H1 (cell line): ENCODE measurements around the gene ZNF652. TPM values are rescaled to one million over a fixed set of nuclear protein-coding genes. Genes with fewer than 3 reads are reported as not detected.

Experiments
- CTCF ChIA-PET: fragments of 300-600 bp; sonication (Branson Sonifier 250); formaldehyde crosslinking; loops from one replicate; lab custom pipeline; 2021; ENCODE audit not compliant: partially characterized antibody; lab: Charles Lee
- POLR2A ChIA-PET: fragments of 300-600 bp; sonication (Branson Sonifier 250); formaldehyde crosslinking; loops from one replicate; lab custom pipeline; 2021; ENCODE audit warnings: inconsistent platforms; ENCODE audit not compliant: partially characterized antibody; lab: Charles Lee
- DNase-seq, 2 experiments: peaks; one replicate each; pipeline versions ENCODE4 v3.0.0 to v3.0.0-alpha.2; 2010 to 2022; ENCODE audit warnings: low spot score in 2 of 2, low read depth in 1 of 2, mixed read lengths in 1 of 2
- FAIRE-seq: peaks from 2 replicates; lab custom pipeline; 2011; peaks lifted over from hg19 to GRCh38; lab: Jason Lieb, UNC
- H2AFZ ChIP-seq: 2 replicates; pipeline ENCODE4 v1.8.1; 2012; ENCODE audit warnings: low read length, inconsistent platforms
- H2AK5ac ChIP-seq: 2 replicates; pipeline ENCODE4 v1.6.1; 2013; ENCODE audit warnings: low read depth, low read length
- H2BK120ac ChIP-seq: replicated peaks from 2 replicates; pipeline ENCODE3; 2013; ENCODE audit warnings: low read depth, low read length, inconsistent platforms
- H2BK12ac ChIP-seq: 2 replicates; pipeline ENCODE4 v1.6.1; 2013; ENCODE audit warnings: low read depth, low read length
- H2BK15ac ChIP-seq: 2 replicates; pipeline ENCODE4 v1.6.1; 2013; ENCODE audit warnings: low read length
- H2BK20ac ChIP-seq: 2 replicates; pipeline ENCODE4 v1.6.1; 2013; ENCODE audit warnings: low read length
- H2BK5ac ChIP-seq: 2 replicates; pipeline ENCODE4 v1.6.1; 2013; ENCODE audit warnings: low read depth, low read length
- H3K14ac ChIP-seq: 2 replicates; pipeline ENCODE4 v1.6.1; 2013; ENCODE audit warnings: inconsistent platforms; ENCODE audit not compliant: insufficient read length
- H3K18ac ChIP-seq: 2 replicates; pipeline ENCODE4 v1.6.1; 2013; ENCODE audit warnings: low read length; ENCODE audit errors: extremely low read depth
- H3K23ac ChIP-seq: 2 replicates; pipeline ENCODE4 v1.6.1; 2013; ENCODE audit warnings: inconsistent platforms; ENCODE audit not compliant: insufficient read length
- H3K23me2 ChIP-seq: 2 replicates; pipeline ENCODE4 v1.6.1; 2013; ENCODE audit warnings: low read depth, low read length
- H3K27ac ChIP-seq: 2 replicates; pipeline ENCODE4 v1.6.1; 2011; ENCODE audit warnings: low read depth, low read length, inconsistent platforms
- H3K27me3 ChIP-seq, 4 experiments: replicated peaks in 1 of 4; 1 replicate in 1 of 4; 2 replicates in 3 of 4; pipeline versions ENCODE4 v1.6.1 to v1.8.1; 2011 to 2013; ENCODE audit warnings: low read length in 3 of 4, mild to moderate bottlenecking in 3 of 4, inconsistent platforms in 2 of 4, mixed read lengths in 2 of 4, moderate library complexity in 1 of 4; ENCODE audit not compliant: control insufficient read depth in 3 of 4, insufficient read depth in 3 of 4; ENCODE audit errors: extremely low read depth in 1 of 4
- H3K36me3 ChIP-seq, 4 experiments: 2 replicates each; pipeline versions ENCODE4 v1.6.1 to v1.8.1; 2011 to 2013; ENCODE audit warnings: mild to moderate bottlenecking in 4 of 4, low read length in 3 of 4, moderate library complexity in 2 of 4, control low read depth in 1 of 4, inconsistent platforms in 1 of 4; ENCODE audit not compliant: insufficient read depth in 4 of 4, control insufficient read depth in 2 of 4
- H3K4ac ChIP-seq: replicated peaks from 2 replicates; pipeline ENCODE3; 2013; ENCODE audit warnings: low read length, low read depth, mixed read lengths, inconsistent platforms; ENCODE audit not compliant: insufficient read length
- H3K4me1 ChIP-seq, 4 experiments: replicated peaks in 1 of 4; 1 replicate in 1 of 4; 2 replicates in 3 of 4; pipeline versions ENCODE4 v1.6.1 to v1.8.1; 2011 to 2013; ENCODE audit warnings: low read length in 3 of 4, inconsistent platforms in 2 of 4, mixed read lengths in 1 of 4; ENCODE audit not compliant: insufficient read depth in 4 of 4, control insufficient read depth in 3 of 4
- H3K4me2 ChIP-seq, 2 experiments: 2 replicates each; pipeline versions ENCODE4 v1.6.1 to v1.8.1; 2011 to 2013; ENCODE audit warnings: low read depth in 2 of 2, low read length in 2 of 2, control low read depth in 1 of 2, inconsistent platforms in 1 of 2, mild to moderate bottlenecking in 1 of 2; ENCODE audit not compliant: insufficient read depth in 1 of 2
- H3K4me3 ChIP-seq, 4 experiments: fragments of 200-600, 300-600 bp in 1 of 4; sonication (generic), shearing (Covaris generic), sonication (Bioruptor Twin) in 1 of 4; 2 replicates each; pipeline versions ENCODE4 v1.5.1 to v1.8.1; 2011 to 2016; ENCODE audit warnings: low read length in 4 of 4, low read depth in 3 of 4, control low read depth in 2 of 4, inconsistent platforms in 2 of 4, mild to moderate bottlenecking in 2 of 4, mixed read lengths in 1 of 4, moderate library complexity in 1 of 4; ENCODE audit not compliant: insufficient read depth in 2 of 4; ENCODE audit errors: extremely low read depth in 1 of 4
- H3K56ac ChIP-seq: replicated peaks from 2 replicates; pipeline ENCODE3; 2013; ENCODE audit warnings: low read depth, mild to moderate bottlenecking, mixed read lengths, low read length, inconsistent platforms; ENCODE audit not compliant: insufficient read length
- H3K79me1 ChIP-seq: 2 replicates; pipeline ENCODE4 v1.6.1; 2013; ENCODE audit warnings: low read depth, low read length, control low read depth
- H3K79me2 ChIP-seq, 2 experiments: 2 replicates each; pipeline versions ENCODE4 v1.6.1 to v1.8.1; 2012 to 2013; ENCODE audit warnings: low read length in 2 of 2, mild to moderate bottlenecking in 2 of 2, inconsistent platforms in 1 of 2; ENCODE audit not compliant: insufficient read depth in 2 of 2, control insufficient read depth in 1 of 2
- H3K9ac ChIP-seq, 4 experiments: replicated peaks in 1 of 4; 1 replicate in 1 of 4; 2 replicates in 3 of 4; pipeline versions ENCODE4 v1.6.1 to v1.8.1; 2011 to 2013; ENCODE audit warnings: low read depth in 3 of 4, low read length in 3 of 4, control low read depth in 2 of 4, mild to moderate bottlenecking in 2 of 4, moderate library complexity in 2 of 4, inconsistent platforms in 1 of 4; ENCODE audit errors: extremely low read depth in 1 of 4
- H3K9me3 ChIP-seq, 2 experiments: 2 replicates each; pipeline versions ENCODE4 v1.6.1 to v1.8.1; 2012 to 2013; ENCODE audit warnings: mild to moderate bottlenecking in 2 of 2, moderate library complexity in 2 of 2, control low read depth in 1 of 2, inconsistent platforms in 1 of 2, low read depth in 1 of 2, low read length in 1 of 2, mixed read lengths in 1 of 2; ENCODE audit not compliant: insufficient read depth in 2 of 2
- H4K20me1 ChIP-seq, 2 experiments: replicated peaks in 1 of 2; 2 replicates each; pipeline versions ENCODE3 to v1.8.1; 2011 to 2013; ENCODE audit warnings: inconsistent platforms in 2 of 2, low read length in 2 of 2, mild to moderate bottlenecking in 1 of 2; ENCODE audit not compliant: insufficient read depth in 2 of 2, control insufficient read depth in 1 of 2
- H4K5ac ChIP-seq: 2 replicates; pipeline ENCODE4 v1.6.1; 2013; ENCODE audit warnings: low read length, low read depth, mixed read lengths, inconsistent platforms; ENCODE audit not compliant: insufficient read length
- H4K8ac ChIP-seq: 2 replicates; pipeline ENCODE4 v1.8.0; 2013; ENCODE audit warnings: mild to moderate bottlenecking, moderate library complexity, low read length, inconsistent platforms; ENCODE audit not compliant: insufficient read depth; ENCODE audit errors: extremely low read depth
- H4K91ac ChIP-seq: replicated peaks from 2 replicates; pipeline ENCODE3; 2013; ENCODE audit warnings: low read length, mixed read lengths, inconsistent platforms; ENCODE audit not compliant: insufficient read length
- ASH2L ChIP-seq: fragments of 200-600, 300-600 bp; sonication (generic); IDR thresholded peaks from one replicate; pipeline ENCODE4 v1.7.1; 2017; ENCODE audit warnings: low read length
- JUN ChIP-seq: IDR thresholded peaks from 2 replicates; pipeline ENCODE4 v1.6.1; 2011; ENCODE audit warnings: low read depth, mild to moderate bottlenecking, improper control_type of control experiment, low read length
- WGBS, 2 experiments: shearing (Covaris generic) in 1 of 2; methylation state at CpG; one replicate each; pipeline versions ENCODE4 v1.1.6 to v1.1.7; 2013 to 2015; ENCODE audit warnings: low lambda C conversion rate in 2 of 2, mixed read lengths in 2 of 2, inconsistent platforms in 1 of 2, low coverage in 1 of 2, missing lambda C conversion rate in 1 of 2; ENCODE audit not compliant: insufficient replicate concordance in 2 of 2, insufficient coverage in 1 of 2, insufficient read length in 1 of 2; ENCODE audit errors: extremely low coverage in 1 of 2, missing lambda C conversion rate in 1 of 2; 5-methylcytosine and 5-hydroxymethylcytosine counted together
- polyA plus RNA-seq, 7 experiments: library from polyadenylated mRNA; depleted of rRNA in 3 of 7; stranded (reverse) in 5 of 7; unstranded in 2 of 7; fragments of >200 nt in 5 of 7; fragments of 200-250 nt in 2 of 7; gene quantifications; 1 replicate in 5 of 7; 2 replicates in 1 of 7; 4 replicates in 1 of 7; pipeline versions ENCODE4 v1.2.1 to v1.2.3, GENCODE V29; 2011 to 2013; ENCODE audit warnings: missing spikeins in 2 of 7, mixed read lengths in 2 of 7
- total RNA-seq: library from RNA; stranded (reverse); fragmentation: NEBNext Ultra II Directional; extraction: Animal tissue kit (Norgen Biotek cat#: 25700); gene quantifications from 2 replicates; pipeline ENCODE4 v1.2.1, GENCODE V29; 2021

Gene ZNF652
- total and polyA plus RNA-seq, 2 of the 8 experiments (the other 6 are each of a cell fraction or from before 2014, with no cell fraction given) = 13.5 to 39.6 TPM

- Histone ChIP-seq H3K79me2 (no peaks in the 10 kb centered on the region), H3K18ac (no peak overlapping the region), H4K8ac (no peak overlapping the region), H3K4me1 (no peaks in the 10 kb centered on the region), H3K23ac (no peak overlapping the region), H3K14ac (no peak overlapping the region), H2BK15ac (no peak overlapping the region), H3K56ac (no peak overlapping the region), H2AFZ (no peak overlapping the region), H3K4me3 (no peak overlapping the region), H2BK120ac (no peak overlapping the region), H4K91ac (no peak overlapping the region), H3K4me2 (no peak overlapping the region), H3K27me3 (no peaks in the 10 kb centered on the region), H3K23me2 (no peaks in the 10 kb centered on the region), H3K4ac (no peak overlapping the region), H2BK12ac (no peak overlapping the region), H3K9ac (no peak overlapping the region), H3K79me1 (no peaks in the 10 kb centered on the region), H2BK20ac (no peak overlapping the region), H3K27ac (no peak overlapping the region), H2AK5ac (no peak overlapping the region), H2BK5ac (no peak overlapping the region), H4K5ac (no peak overlapping the region), H4K20me1 (no peaks in the 10 kb centered on the region), H3K36me3 (no peaks in the 10 kb centered on the region), H3K9me3 (no peaks in the 10 kb centered on the region)
- DNase-seq = no peak
- CTCF ChIA-PET = interaction anchor here (1.3 to 3.5 kb wide), 3 partner anchors 9 to 50 kb away, joined by 4 to 16 read pairs (median 4); no protein-coding TSS in a partner anchor
- TF ChIP-seq ASH2L (no peak), JUN (no peak)
- WGBS, 2 experiments = 89% methylated on average over 4 of the region's 4 CpGs; no CpG with 5 or more reads in 1 of the 2 experiments
- POLR2A ChIA-PET = interaction anchor here (1.0 kb wide), 1 partner anchor 12 kb away, joined by 3 read pairs; no protein-coding TSS in a partner anchor
- FAIRE-seq = no peak
Observed at GRCh38 chr17:49384951-49385350, 22.9 kb upstream of the ZNF652 start.
